Measurements from ENCODE around the gene AOPEP. TPM values are rescaled to one million over a fixed set of nuclear protein-coding genes. Genes with fewer than 3 reads are reported as not detected.

AOPEP gene
- polyA plus RNA-seq, 3 donors, result 22.9 to 42.5 (median 31.5) TPM

DNA sequence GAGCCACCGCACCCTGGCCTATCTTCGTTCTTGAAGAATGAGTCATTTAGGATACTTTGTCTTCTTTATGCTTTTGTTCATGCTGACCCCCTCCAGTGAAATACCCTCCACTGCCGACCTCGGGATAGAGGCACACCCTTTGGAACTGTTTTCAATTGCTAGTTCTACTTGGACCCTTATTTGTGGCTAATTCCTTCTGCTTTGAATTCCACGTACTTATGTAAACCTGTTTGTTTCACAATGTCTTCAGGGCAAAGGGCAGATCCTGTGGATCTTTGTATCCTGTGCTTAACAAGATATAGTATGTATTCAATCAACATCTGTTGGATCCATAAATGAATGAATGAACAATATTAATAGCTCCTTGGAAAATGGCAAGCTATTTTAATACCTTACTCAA is 19.6 kb upstream of the AOPEP start:
- 78 to 85% (median 78%) methylated on average over 5 of the region's 5 CpGs for WGBS, 3 donors
- no peak overlapping the region for H3K27ac ChIP-seq (ENCODE audit: low read depth, low read length)

DNA sequence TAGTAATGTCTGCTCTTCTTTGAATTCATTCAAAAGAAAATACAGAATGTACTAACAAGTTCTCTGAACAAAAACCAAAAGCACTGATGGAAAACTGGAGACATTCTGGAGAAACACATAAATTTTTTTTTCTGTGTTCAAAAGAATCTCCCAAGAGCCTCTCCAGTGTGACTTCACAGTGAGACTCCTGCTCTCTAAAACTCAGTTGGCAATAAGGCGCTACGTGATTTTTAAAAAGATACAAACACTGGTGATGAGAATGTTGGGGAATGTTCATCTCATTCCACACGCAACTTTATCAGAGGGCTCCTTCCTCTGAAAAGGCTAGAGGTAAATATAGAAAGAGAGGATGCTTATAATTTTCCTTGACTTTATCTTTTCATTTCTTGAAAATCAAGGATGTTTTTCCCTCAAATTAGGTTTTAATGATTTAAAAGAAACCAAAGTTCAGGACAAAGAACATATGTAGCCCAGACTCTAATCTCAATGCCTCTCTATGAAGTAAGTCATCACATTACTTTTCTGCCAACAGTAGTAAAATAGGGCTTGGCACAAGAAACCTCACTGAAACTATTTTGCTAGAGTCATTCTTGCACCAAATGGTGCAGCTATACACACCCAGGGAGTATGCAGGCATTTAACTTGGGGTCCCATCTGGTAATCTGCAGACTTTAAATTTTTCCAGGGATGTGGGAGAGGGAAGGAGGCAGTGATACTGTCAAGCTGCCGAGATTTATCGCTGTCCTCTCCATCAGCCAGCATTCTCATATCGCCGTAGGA is 12.9 kb upstream of the AOPEP start:
- 81 to 88% (median 83%) methylated on average over 7 of the region's 7 CpGs for WGBS, 3 donors
- no peak overlapping the region for H3K27ac ChIP-seq (ENCODE audit: low read depth, low read length)

DNA sequence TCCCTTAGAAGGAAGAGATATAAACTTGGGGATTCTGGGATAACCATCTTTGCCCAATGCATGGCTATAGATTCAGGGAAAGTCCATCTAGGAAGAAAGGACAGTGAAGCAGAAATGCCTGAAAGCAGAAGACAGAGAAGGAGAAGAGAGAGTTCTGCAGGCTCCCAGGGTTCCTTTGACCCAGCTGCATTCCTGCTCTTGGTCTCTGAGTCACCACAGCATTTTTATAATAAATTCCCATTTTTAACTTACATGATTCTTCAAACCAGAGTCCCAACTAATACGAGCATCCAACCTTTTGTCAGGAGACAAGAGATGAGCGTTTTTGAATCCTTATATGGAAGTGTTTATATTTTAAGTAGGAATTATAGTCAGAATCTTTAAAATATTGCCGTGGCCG is 12.0 kb upstream of the AOPEP start:
- H3K27ac ChIP-seq (ENCODE audit: low read depth, low read length), result no peak overlapping the region
- 80 to 85% (median 80%) methylated on average over 4 of the region's 4 CpGs for WGBS, 3 donors

DNA sequence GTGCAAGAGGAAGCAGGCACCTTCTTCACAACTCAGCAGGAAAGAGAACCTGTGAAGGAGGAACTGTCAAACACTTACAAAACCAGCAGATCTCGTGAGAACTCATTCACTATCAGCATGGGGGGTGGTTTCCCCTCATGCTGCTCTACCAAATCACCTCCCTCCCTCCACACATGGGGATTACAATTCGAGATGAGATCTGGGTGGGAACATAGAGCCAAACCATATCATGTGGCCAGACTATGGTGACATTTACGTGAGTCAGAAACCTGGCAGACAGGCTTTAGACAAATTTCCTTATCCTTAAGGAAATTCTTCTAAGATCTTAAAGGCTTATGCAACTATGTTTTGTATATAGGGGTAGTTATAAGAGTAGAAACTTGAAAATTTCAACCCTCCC is 8.7 kb upstream of the AOPEP start:
- H3K27ac ChIP-seq (ENCODE audit: low read depth, low read length), result no peak overlapping the region
- WGBS, 3 donors, result 49 to 65% (median 58%) methylated on average over 3 of the region's 3 CpGs

DNA sequence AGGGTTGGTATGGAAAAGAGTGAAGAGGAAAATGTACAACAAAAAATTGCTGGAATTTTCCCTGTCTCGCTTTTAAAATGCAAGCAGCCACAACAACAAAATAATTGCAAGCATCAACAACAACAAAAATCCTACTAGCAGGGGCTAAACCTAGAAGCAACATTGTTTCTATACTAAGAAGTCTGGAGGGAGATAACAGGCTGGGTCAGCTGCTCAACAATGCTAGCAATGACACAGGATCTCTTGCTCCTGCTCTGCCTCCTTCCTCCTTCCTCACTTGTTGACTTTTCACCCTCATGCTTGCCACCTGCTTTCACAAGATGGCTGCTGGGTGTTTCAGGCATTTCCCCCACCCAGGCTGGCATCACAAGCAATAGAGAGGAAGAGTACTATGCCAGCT is 7.6 kb upstream of the AOPEP start:
- WGBS, 3 donors, result 82 to 96% (median 93%) methylated on average over 1 of the region's 1 CpG
- H3K27ac ChIP-seq (ENCODE audit: low read depth, low read length), result no peak overlapping the region

DNA sequence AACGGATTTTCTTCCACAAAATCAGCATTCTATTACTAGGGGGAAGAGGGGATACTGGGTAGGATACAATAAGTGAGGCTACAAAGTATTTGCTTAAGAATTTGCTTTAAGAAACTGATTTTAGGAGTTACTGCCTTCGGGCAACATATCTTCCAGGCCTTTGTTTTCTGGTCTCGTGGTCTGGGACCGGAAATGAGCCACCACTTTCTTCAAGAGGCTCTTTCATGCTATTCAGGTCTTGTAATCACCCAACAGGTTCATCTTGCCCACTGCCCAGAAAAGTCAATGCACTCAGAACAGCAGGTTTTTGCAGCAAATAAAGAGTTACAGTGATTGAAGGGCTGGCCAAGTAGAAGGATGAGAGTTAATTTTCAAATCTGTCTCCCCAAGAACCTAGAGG is 6.6 kb upstream of the AOPEP start:
- no peak overlapping the region for H3K27ac ChIP-seq (ENCODE audit: low read depth, low read length)
- 76 to 86% (median 82%) methylated on average over 4 of the region's 4 CpGs for WGBS, 3 donors

DNA sequence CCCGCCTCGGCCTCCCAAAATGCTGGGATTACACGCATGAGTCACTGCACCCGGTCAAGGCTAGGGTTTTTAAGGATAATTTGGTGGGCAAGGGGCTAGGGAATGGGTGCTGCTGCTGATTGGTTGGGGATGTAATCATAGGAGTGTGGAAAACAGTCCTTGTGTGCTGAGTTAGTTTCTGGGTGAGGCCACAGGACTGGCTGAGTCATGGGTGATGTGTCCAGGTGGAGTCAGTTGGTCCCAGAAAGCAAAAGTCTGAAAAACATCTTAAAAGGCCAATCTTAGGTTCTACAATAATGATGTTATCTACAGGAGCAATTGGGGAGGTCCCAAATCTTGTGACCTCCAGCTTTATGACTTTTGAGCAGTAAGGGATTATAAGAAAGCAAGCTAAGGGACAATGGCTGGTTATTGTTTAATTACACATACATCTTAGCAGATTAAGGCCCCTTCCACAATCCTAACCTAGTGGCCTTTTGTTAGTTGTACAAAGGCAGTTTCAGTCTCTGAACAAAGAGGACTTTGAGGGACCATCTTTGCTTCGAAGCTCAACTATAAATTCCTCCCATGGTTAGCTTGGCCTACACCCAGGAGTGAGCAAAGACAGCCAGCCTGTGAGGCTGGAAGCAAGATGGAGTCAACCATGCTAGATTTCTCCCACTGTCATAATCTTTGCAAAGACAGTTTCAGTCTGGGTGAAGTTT is 5.5 kb upstream of the AOPEP start:
- 91 to 94% (median 93%) methylated on average over 5 of the region's 5 CpGs for WGBS, 3 donors
- H3K27ac ChIP-seq (ENCODE audit: low read depth, low read length), result no peak overlapping the region

DNA sequence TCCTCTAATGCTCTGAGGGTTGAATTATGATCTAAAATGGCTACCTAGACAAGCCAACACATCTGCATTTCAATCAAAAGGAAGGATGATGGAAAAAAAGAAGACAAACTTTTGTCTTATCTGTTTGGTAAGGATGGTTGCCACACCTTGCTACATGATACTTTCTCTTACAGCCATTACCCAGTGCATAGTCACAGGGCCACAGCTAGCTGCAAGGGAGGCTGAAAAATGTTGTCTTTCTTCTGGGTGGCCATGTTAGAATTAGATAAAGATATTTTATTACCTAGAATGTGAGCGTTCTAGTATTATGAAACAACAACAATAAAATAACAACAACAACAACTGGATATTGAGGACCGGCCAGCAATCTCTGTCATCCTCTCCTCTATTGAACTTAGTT is 4.7 kb upstream of the AOPEP start:
- no peak overlapping the region for H3K27ac ChIP-seq (ENCODE audit: low read depth, low read length)
- WGBS, 3 donors, result 95 to 98% (median 95%) methylated on average over 2 of the region's 2 CpGs

DNA sequence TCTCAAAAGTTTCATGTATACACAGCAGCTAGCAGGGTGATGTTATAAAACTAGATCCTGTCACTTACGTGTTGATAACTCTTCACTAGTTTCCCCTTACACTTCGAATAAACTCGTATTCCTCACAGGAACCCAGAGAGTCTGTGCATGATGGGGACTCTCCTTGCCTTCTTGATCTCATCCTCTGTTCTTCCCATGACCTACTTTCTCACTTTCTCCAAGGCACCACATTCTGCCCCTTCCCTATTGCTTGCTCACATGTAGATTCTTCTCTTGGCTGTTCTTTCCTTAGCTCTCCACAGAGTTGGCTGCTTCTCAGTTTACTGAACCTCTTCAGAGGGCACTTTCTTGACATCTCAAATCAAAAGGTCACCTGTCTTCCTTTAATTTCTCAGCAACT is 1.2 kb upstream of the AOPEP start:
- WGBS, 3 donors, result 92 to 97% (median 96%) methylated on average over 3 of the region's 3 CpGs
- H3K27ac ChIP-seq (ENCODE audit: low read depth, low read length), result no peak overlapping the region

DNA sequence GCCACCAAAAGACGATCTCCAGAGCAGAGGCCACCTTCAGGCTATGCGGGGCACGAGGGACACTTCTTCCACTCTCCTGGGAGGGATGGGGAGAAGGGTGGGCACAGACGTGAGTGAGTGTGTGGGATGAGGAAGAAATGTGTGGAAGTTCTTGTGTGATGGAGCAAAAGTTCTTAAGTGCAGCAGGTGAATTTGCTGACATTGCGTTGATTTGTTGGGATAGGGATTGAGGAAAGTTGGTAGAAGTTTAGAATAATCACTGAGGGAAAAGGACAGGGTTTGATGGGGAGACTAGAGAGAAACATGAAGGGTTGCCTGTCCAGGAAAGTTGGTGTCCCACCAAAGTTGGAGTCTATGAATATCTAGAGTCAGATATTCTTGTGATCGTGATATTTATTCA is 2.2 kb downstream of the AOPEP start:
- H3K27ac ChIP-seq (ENCODE audit: low read depth, low read length), result no peak overlapping the region

DNA sequence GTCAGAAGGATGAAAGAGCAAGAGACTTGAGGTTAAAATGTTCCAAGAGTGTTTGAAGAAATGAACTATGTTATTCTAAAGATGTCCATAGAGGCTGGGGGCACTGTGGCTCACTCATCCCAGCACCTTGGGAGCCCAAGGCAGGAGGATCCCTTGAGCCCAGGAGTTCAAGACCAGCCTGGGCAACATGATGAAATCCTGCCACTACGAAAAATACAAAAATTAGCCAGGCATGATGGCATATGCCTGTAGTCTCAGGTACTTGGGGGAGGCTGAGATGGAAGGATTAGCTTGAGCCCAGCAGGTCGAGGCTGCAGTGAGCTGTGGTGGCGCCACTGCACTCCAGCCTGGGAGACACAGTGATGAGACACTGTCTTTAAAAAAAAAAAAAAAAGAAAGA is 2.7 kb downstream of the AOPEP start:
- H3K27ac ChIP-seq (ENCODE audit: low read depth, low read length), result no peak overlapping the region
- WGBS, 3 donors, result 93 to 99% (median 97%) methylated on average over 3 of the region's 3 CpGs

More for the DNA sequence above, 2.2 kb downstream of the AOPEP start:
- 71 to 74% (median 73%) methylated on average over 6 of the region's 6 CpGs for WGBS, 3 donors

DNA sequence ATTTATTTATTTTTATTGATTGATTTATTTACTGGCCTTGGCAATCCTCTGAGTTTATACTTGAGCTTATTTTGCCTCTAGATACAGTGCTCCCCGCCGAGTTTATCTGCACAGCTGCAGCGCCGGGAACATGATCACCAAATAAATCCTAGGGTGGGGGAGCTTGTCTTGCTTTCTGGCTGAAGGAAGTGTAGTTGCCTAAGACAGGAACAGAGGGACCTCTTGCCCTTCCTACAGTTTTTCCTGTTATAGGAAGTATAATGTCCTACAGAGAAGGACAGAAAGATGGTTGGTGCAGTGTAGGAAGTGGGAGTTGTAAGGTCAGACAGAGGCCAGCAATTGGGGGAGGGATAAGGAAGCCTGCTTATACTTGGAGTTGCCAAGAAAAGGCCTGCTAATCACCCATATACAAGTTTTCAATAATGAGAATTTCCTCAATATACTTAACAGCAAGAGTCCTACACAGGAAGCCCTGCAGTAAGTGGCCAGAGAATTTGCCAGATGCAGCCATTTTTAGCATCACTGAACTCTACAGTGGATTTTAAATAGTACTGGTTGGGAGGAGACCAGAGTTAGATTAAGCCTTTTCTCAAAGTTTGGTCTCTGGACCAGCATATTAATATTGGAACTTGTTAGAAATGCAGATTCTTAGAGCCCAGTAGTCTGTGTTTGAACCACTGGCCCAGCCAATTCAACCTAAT is 7.7 kb downstream of the AOPEP start:
- 27 to 46% (median 41%) methylated on average over 4 of the region's 4 CpGs for WGBS, 3 donors
- no peak overlapping the region for H3K27ac ChIP-seq (ENCODE audit: low read depth, low read length)

DNA sequence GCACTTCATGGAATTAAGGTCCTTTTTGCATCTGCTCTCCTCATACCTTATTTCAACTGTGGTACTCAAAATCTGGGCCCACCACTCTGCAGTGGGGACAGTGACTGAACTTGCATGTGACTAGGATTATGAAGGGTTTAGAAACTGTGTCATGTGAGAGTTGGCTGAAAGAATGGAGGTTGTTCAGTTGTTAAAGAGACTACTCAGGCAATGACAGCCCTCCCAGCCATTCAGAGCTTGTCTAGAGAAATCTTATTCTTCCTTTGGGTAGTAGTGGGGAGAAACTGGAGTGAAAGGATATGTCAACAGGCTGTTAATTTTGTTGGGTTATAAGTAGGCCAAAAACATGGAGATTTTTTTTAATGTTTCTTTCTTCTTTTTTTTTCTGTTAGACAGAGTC is 10.3 kb downstream of the AOPEP start:
- no peak overlapping the region for H3K27ac ChIP-seq (ENCODE audit: low read depth, low read length)

DNA sequence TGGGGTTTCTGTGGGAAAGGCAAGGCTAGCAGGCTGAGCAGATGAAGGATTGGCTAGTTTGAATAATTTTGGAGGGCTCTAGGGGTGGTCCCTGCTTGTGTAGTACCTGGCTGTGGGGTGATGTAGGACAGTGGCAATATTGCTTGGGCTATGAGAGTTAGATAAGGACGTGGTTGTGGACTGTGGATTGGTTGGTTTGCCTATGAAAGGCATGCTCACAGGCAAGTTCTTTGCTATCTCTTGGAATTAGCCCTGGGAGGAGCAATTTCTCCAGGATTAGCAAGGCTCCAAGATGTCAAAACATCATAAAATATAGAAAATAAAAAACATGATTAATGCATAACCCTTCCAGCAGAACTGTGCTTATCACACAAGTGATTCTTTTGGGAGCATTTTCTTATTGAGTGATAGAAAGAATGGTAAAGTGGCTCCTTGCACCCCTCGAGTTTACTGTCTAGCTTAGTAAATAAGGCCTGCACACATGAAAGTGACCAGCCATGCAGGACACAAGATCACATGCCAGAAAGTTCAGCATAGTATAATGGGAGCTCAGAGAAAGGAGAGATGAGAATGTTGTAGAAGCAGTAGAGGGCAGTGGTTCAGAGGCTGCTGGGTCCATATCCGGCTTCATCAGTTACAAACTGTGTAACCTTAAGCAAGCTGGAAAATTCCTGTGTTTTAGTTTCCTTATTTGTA is 13.8 kb downstream of the AOPEP start:
- no peak overlapping the region for H3K27ac ChIP-seq (ENCODE audit: low read depth, low read length)
- WGBS, 3 donors, result 73 to 86% (median 78%) methylated on average over 3 of the region's 3 CpGs

DNA sequence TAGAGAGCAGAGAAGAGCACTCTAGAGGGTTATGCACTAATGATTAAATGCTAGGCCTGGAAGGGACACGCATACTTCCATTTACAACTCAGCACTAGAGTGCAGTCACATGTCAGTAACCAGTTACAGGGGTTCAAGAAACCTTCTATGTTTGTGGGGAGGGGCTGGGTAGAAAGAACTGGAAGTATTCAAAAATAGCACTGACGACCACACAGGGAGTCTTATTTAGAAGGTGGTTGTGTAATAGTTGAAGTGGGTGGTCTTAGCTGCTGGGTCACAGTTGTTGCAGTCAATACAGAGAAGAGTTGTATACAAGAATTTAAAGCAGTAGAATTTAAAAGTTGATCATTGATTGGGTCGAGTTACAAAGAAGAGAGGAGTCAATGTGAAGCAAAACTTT is 15.4 kb downstream of the AOPEP start:
- WGBS, 3 donors, result 65 to 79% (median 70%) methylated on average over 3 of the region's 3 CpGs
- no peak overlapping the region for H3K27ac ChIP-seq (ENCODE audit: low read depth, low read length)

DNA sequence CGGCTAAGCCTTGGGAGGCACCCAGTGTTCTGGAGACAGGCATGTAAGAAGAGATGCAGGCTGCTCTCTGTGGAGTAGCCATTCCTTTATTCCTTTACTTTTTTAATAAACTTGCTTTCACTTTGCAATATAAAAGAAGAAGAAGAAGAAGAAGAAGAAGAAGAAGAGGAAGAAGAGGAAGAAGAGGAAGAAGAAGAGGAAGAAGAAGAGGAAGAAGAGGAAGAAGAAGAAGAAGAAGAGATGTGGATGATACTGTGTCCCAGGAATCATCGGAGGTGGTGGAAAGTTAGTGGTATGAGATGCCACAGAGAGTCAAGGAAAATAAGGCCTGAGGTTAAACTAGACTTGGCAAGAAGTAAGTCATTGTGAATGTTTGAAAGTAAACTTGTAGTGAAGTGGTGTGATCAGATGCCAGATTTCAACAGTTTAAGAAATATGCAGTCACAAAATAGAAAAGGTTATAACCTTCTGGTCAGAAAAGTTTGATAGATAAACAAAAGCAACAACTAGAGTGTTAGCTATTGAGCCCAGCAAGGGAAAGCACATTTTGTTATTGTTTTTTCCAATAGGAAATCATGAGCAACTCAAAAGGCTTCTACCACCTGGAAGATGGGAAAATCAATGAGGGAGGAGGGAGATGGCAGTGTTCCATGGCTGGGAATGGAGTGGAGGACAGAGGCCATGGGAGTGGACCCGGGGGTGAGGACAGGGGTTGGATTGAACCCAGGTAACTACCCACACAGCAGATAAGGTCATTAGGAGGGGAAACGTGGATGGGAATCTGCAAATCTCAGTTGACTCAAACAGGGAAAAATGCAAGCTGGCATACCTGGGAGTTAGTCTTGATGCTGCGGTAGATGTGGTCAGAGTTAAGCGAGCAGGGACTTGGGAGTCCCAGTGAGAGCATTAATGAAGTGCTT is 16.8 kb downstream of the AOPEP start:
- 63 to 77% (median 73%) methylated on average over 6 of the region's 6 CpGs for WGBS, 3 donors
- no peak overlapping the region for H3K27ac ChIP-seq (ENCODE audit: low read depth, low read length)

DNA sequence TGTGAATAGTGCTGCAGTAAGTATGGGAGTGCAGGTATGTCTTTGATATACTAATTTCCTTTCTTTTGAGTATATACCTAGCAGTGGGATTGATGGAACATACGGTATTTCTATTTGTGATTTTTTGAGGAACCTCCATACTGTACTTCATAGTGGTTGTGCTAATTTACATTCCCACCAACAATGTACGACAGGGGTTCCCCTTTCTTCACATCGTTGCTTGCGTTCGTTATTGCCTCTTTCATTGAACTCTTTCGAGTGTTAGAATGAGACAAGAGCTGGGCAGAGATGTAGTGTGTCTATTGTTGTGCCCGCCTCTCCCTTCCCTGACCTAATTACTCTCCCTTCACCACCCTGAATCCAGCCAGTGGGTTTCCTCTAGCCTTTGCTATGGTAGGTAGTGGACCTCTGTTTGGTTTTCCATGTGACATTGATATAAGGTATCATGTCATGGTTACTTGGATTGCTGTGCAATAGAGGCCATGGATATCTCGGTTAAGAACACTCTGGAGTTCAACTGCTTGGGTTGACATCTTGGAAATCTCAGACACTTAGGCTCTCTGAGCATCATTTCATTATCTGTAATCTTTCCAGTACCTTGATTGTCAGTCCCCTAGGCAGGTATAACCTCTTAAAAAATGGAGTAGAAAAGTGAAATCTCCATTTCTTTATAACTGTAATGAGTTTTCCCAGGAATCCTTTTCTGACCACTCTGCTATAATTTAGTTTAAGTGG is 19.5 kb downstream of the AOPEP start:
- H3K27ac ChIP-seq (ENCODE audit: low read depth, low read length), result no peak overlapping the region
- WGBS, 3 donors, result 86 to 90% (median 87%) methylated on average over 8 of the region's 8 CpGs

All from adipose tissue (tissue), 3 donors.